Measurements from ENCODE around the gene TSKU. TPM values are rescaled to one million over a fixed set of nuclear protein-coding genes. Genes with fewer than 3 reads are reported as not detected.
"Not testable (repeated sequence)": the region's sequence is repeated elsewhere in the genome, so short reads cannot be mapped to it uniquely, and the experiment has no call there.

Gene TSKU
- total RNA-seq, 3 donors from 2014 or later = 51.1 to 360 (median 65.1) TPM

- Histone ChIP-seq H3K9me3 (no peaks in the 10 kb centered on the region), H3K4me3 (no peak overlapping the region), H3K36me3 (no peaks in the 10 kb centered on the region), H3K4me1 (peaks cover 0 to 7% of the 10 kb centered on the region in 2 donors), H3K27me3 (no peaks in the 10 kb centered on the region), H3K27ac (no peak overlapping the region)
- DNase-seq (ENCODE audit: low spot score in 2 of 2) = no peak
- TF ChIP-seq POLR2AphosphoS5 (IDR thresholded peaks at IDR 0.05) (no peak), CTCF (IDR thresholded peaks at IDR 0.05) (no peak), POLR2A (IDR thresholded peaks at IDR 0.05) (no peak)
- intact Hi-C loops (cut with DNase I; ENCODE audit: low total_unique reads) = no loop called here
Observed at GRCh38 chr11:76822406-76822805, 39.2 kb downstream of the TSKU start.

- peaks cover 0 to 7% of the 10 kb centered on the region in 2 donors for H3K4me1 ChIP-seq
- no peaks in the 10 kb centered on the region for H3K36me3 ChIP-seq
- intact Hi-C loops (cut with DNase I; ENCODE audit: low total_unique reads) = no loop called here
- no peaks in the 10 kb centered on the region for H3K27me3 ChIP-seq
- DNase-seq (ENCODE audit: low spot score in 2 of 2) = no peak
- peak in 1 of 3 donors; percentile 41 for TF ChIP-seq POLR2AphosphoS5 (IDR thresholded peaks at IDR 0.05)
- TF ChIP-seq POLR2A (IDR thresholded peaks at IDR 0.05) = no peak
- no peaks in the 10 kb centered on the region for H3K9me3 ChIP-seq
- peak overlapping the region in 1 of 2 donors; percentile 72 for H3K27ac ChIP-seq
- H3K4me3 ChIP-seq = no peak overlapping the region
Observed at GRCh38 chr11:76823481-76824028, 40.4 kb downstream of the TSKU start.

DNA sequence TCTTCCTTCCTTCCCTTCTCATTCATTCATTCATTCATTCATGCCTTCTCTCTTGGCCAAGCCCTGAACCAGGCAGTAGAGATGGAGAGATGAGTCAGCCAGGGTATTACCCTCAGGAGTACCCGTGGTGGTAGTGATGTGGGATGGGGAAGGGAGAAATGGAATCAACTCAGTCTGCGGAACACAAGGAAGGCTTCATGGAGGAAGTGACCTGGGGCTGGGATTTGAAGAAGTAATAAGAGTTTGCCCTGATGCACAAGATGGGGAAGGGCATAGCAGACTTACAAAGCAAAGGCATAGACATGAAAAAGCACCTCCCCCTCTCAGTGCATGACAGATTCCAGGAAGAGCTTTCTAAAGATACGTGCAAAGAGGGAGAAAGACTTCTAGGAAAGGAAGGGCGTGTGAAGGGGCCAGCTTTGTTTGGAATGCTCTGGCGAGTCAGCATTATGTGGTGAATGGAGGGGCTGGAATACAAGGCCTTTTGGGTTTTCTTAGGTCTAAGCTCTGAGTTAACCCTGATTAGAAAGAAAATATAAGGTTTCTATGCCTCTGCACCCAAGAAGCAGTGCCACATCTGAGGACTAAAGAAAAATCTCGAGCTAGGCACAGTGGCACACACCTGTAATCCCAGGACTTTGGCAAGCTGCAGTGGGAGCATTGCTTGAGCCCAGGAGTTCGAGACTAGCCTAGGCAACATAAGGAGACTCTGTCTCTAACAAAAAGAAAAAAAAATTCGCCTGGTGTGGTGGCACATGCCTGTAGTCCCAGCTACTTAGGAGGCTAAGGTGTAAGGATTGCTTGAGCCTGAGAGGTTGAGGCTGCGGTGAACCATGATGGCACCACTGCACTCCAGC, 41.2 kb downstream of the TSKU start:
- no peak for DNase-seq (ENCODE audit: low spot score in 2 of 2)
- TF ChIP-seq POLR2AphosphoS5 (IDR thresholded peaks at IDR 0.05) (no peak), POLR2A (IDR thresholded peaks at IDR 0.05) (no peak), CTCF (IDR thresholded peaks at IDR 0.05) (no peak)
- peaks cover 0 to 7% of the 10 kb centered on the region in 2 donors for H3K4me1 ChIP-seq
- no peaks in the 10 kb centered on the region for H3K9me3 ChIP-seq
- H3K27ac ChIP-seq = peak overlapping the region; percentile 72
- intact Hi-C loops (cut with DNase I; ENCODE audit: low total_unique reads) = no loop called here
- no peak overlapping the region for H3K4me3 ChIP-seq
- no peaks in the 10 kb centered on the region for H3K36me3 ChIP-seq
- H3K27me3 ChIP-seq = no peaks in the 10 kb centered on the region

DNA sequence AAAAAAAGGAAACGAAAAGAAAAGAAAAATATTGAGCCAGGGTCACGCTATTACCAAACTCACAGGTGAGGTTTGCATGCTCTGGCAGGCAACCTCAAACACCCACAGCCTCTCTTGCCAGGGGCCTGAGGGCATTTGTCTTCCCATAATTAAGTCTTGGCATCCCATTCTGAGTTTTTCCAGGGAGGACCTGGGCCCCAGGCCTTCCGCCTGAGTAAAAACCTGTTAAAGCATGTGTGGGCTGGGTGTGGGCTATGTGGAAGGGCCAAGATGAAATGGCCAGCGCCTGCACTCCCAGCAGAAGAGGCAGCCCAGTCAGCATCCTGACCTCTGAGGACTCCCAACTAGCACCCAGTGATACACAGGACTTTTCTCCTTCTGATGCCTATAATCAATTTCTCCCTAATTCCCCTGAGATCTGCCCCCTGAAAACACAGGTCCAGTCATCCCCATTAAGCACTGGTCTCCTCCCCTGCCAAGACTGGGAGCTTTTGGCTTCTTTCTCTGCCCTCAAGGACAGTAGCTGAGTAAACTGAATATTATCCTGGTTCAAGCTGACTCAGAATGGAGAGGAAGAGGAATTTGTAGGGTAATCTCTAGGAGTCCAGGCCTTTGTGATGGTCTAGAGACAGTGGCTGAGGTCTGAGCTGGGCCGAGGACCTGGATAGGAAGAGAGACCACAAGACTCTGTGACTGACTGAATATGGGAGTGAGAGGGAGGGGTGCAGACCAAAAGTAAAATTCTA, 42.0 kb downstream of the TSKU start:
- peak; percentile 67 to 85 for DNase-seq (ENCODE audit: low spot score in 2 of 2)
- Histone ChIP-seq H3K9me3 (no peaks in the 10 kb centered on the region), H3K36me3 (no peaks in the 10 kb centered on the region), H3K27ac (peak overlapping the region; percentile 70 to 72), H3K4me1 (peaks cover 0 to 7% of the 10 kb centered on the region in 2 donors), H3K27me3 (no peaks in the 10 kb centered on the region), H3K4me3 (no peak overlapping the region)
- TF ChIP-seq CTCF (IDR thresholded peaks at IDR 0.05) (no peak), POLR2AphosphoS5 (IDR thresholded peaks at IDR 0.05) (peak in 2 of 3 donors; percentile 35 to 40), POLR2A (IDR thresholded peaks at IDR 0.05) (no peak)
- intact Hi-C loops (cut with DNase I; ENCODE audit: low total_unique reads) = no loop called here

GRCh38 chr11:76825726-76826396, 42.7 kb downstream of the TSKU start:
- Histone ChIP-seq H3K4me1 (peaks cover 0 to 7% of the 10 kb centered on the region in 2 donors), H3K4me3 (no peak overlapping the region), H3K9me3 (no peaks in the 10 kb centered on the region), H3K27ac (peak overlapping the region; percentile 70 to 72), H3K36me3 (no peaks in the 10 kb centered on the region), H3K27me3 (no peaks in the 10 kb centered on the region)
- no peak for DNase-seq (ENCODE audit: low spot score in 2 of 2)
- TF ChIP-seq CTCF (IDR thresholded peaks at IDR 0.05) (no peak), POLR2A (IDR thresholded peaks at IDR 0.05) (no peak), POLR2AphosphoS5 (IDR thresholded peaks at IDR 0.05) (no peak)
- intact Hi-C loops (cut with DNase I; ENCODE audit: low total_unique reads) = no loop called here

- DNase-seq (ENCODE audit: low spot score in 2 of 2); H3K4me3 ChIP-seq; H3K9me3 ChIP-seq; H3K4me1 ChIP-seq; H3K36me3 ChIP-seq; H3K27ac ChIP-seq; H3K27me3 ChIP-seq; intact Hi-C loops (cut with DNase I; ENCODE audit: low total_unique reads): not testable (repeated sequence)
Observed at GRCh38 chr11:76826508-76826907, 43.4 kb downstream of the TSKU start.

DNA sequence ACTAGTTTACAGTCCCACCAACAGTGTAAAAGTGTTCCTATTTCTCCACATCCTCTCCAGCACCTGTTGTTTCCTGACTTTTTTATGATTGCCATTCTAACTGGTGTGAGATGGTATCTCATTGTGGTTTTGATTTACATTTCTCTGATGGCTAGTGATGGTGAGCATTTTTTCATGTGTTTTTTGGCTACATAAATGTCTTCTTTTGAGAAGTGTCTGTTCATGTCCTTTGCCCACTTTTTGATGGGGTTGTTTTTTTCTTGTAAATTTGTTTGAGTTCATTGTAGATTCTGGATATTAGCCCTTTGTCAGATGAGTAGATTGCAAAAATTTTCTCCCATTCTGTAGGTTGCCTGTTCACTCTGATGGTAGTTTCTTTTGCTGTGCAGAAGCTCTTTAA, 43.8 kb downstream of the TSKU start:
- H3K27ac ChIP-seq; H3K4me1 ChIP-seq; H3K9me3 ChIP-seq; H3K4me3 ChIP-seq; H3K27me3 ChIP-seq; intact Hi-C loops (cut with DNase I; ENCODE audit: low total_unique reads); DNase-seq (ENCODE audit: low spot score in 2 of 2); H3K36me3 ChIP-seq: not testable (repeated sequence)
